C4-2B (cell line): ENCODE data around the gene XPR1.

Experiments
- H3K27ac ChIP-seq: fragments of 450-650 bp; 2 replicates; pipeline ENCODE4 v1.5.1; 2017
- CTCF ChIP-seq: fragments of 450-650 bp; conservative IDR thresholded peaks from 2 replicates; pipeline ENCODE4 v1.5.1; 2017; ENCODE audit warnings: mild to moderate bottlenecking
- ZFX ChIP-seq: fragments of 450-650 bp; IDR thresholded peaks from 2 replicates; pipeline ENCODE4 v1.6.1; 2017

XPR1 gene

GRCh38 chr1:180936110-180937011 lies 304.5 kb downstream of the XPR1 start:
- TF ChIP-seq ZFX (no peak), CTCF (no peak)
- H3K27ac ChIP-seq, result no peak overlapping the region

- no peak overlapping the region for H3K27ac ChIP-seq
- TF ChIP-seq CTCF, result no peak
- TF ChIP-seq ZFX, result no peak
These were observed 305.2 kb downstream of the XPR1 start for GRCh38 chr1:180937012-180937372.

- H3K27ac ChIP-seq, result no peak overlapping the region
- TF ChIP-seq CTCF, result no peak
- no peak for TF ChIP-seq ZFX
These were observed 305.9 kb downstream of the XPR1 start for GRCh38 chr1:180937624-180938225.

- H3K27ac ChIP-seq, result no peak overlapping the region
- TF ChIP-seq CTCF, result no peak
- TF ChIP-seq ZFX, result no peak
These were observed 307.4 kb downstream of the XPR1 start for GRCh38 chr1:180939073-180939710.

GRCh38 chr1:180939711-180940103 lies 307.9 kb downstream of the XPR1 start:
- no peak for TF ChIP-seq CTCF
- no peak for TF ChIP-seq ZFX
- H3K27ac ChIP-seq, result no peak overlapping the region
